ENCODE data around the gene SLC18A2.

SLC18A2 gene

DNA sequence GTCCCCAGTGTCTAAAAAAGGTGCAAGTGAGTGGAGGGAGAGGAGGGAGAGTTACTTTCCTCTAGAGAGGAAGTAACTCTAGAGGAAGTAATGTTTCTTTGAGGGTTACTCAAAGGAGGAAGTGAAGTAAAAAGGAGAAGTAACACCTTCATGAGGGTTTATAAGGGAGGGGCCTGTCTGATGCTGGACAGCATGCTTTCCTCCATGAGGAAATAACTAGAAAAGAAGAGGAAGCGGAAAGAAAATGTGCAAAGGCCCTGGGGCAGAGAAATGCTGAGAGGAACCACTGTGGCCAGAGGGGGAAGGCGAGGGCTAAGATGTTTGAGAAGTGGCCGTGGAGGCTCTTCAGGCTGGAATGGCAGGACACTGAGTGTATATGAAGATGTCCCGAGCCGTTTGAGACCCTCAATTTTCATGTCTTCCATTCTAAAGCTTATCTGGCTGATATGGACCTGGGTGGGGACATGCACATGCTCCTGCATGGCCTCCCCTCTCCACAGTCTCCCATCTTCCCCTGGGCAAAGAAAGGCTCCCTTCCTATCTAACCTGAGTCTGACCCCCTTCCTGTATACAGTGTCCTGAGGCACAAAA, 3.4 kb upstream of the SLC18A2 start:
- DNase-seq (ENCODE audit: low read depth) = no peak

DNA sequence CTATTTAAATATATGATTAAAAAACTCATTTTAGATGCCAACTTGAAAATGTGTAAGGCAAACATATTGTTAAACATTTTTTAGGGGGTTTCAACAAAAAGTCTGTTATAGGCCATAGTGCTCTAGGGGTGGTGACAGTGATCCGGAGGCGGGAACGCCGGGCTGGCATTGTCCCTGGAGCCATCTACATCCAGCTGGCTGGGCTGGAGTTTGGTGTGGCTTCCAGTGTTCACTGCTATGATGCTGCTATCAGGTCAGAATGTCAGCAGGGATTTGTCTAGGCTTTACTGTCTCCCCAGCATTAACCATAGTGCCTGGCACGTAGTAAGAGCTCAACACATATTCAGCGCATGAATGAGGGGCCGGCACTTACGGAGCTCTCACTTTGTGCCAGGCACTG, 1.9 kb upstream of the SLC18A2 start:
- no peak for DNase-seq (ENCODE audit: low read depth)

DNA sequence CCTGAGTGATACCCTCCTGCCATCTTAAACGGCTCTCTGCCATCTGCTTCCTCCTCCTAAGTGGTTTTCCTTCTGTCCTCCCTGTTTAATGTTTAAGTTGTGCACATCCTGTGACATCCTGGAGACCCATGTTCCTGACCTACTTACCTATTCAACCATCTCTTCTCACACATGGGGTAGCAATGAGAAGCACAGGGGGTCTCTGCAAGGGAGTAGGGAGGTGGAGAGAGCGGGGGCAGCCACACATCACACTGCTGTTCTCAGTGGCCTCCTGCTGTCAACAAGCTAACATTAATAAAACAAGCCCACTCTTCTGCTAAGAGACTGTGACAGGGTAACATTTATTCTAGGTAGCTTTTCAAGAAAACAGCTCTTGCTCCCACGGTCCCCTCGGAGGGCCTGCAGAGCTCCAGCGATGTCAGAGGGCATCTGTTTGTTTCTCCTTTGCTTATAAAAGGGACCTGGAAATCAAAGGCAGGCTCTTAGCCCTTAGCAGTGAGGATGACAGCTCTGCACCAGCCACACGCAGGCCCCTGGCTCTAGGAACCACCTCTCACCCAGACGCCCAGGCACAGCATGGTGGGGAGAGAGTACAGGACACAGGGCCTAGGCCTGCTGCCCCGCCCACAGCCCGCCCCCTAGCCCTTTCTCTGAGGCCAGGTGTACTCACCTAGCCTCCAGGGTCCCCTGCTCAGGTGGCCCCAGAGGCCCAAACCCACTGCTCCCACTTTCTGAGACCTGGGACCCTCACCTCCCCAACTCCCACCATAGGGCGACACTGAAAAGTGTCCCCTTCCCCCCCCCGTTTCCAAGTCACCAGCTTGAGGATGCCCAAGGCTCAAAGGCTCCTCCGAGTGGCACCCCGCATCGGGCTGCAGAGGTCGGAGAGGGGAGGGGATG, 943 bp upstream of the SLC18A2 start:
- DNase-seq (ENCODE audit: low read depth) = no peak

DNA sequence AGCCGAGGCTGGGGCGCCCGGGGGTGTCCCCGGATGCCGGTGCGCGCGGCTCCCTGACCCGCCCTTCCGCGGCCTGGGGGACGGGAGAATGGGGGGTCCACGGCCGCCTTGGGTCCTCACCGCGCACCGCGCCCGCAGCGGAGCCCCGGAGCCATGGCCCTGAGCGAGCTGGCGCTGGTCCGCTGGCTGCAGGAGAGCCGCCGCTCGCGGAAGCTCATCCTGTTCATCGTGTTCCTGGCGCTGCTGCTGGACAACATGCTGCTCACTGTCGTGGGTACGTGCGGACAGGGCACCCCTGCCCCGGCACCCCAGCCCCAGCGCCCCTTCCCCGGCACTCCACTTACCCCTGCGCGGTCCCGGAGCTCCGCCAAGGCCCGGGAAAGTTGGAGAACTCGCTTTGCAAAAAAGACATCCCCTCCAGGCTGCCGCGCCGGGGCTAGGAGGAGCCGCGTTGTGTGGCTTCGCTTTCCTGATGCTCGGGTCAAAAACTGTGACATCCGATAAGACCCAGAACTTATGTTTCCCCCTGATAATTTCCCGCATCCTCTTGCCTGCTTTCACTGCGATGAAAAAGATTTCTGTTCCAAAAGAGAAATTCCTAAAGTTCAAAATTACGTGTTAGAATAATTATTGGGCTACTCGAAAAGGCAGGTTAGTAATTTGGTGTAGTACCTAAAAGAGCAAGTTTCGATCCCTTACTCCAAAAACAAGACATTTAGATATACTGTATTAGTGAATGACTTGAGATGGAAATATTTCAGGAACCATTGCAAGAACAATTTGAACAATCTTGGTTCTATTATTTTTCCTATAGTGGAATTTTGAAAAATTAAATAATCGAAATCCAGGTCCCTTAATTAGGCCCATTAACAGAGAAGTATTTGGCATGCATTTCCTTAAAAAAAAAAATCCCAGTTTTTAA, 888 bp downstream of the SLC18A2 start:
- no peak for DNase-seq (ENCODE audit: low read depth)

DNA sequence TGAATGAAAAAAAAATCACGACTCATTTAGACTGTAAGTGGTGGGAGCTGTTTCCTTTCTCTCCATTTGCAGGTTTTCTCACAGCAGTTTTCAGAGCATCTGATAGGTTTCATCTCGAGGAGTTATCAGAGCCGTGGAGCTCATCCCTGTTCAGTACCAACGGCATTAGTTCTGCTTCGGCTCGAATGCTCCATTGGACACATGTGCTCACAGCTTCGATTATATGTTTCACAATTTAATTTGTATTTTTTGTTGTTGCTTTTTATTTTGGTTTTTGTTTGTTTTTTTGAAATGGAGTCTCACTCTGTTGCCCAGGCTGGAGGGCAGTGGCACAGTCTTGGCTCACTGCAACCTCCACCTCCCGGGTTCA, 1.5 kb downstream of the SLC18A2 start:
- no peak for DNase-seq (ENCODE audit: low read depth)

DNA sequence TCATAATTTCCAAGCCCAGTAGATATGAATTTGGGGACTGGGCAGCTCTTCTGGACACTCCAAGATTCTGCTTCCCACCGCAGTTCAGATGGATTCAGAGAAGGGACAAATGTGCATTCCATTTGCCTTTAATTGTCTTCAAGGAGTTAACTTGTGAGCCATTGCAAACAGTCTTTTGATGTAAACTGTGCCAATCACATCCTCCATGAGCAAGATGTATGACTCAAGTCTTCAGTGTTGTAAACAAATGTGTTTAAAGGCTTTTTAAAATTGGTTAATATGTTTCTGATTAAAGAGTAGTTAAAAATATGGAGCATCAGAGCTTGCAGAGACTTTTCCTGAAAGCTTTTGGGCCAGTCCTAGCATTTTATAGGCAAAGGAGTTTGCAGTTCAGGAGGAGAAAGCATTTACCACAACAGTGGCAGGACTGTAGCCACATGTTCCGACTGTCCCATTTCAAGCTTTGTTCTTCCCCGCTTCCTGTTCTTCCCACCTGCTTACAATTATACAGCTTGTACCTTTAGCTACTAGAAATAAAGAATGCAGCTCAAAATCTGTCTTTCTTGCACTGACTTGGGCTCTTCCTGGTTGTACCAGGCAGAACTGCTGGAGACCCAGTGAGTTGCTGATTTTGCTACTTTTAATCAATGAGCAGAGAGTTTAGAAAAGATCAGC, 6.2 kb downstream of the SLC18A2 start:
- no peak for DNase-seq (ENCODE audit: low read depth)

DNA sequence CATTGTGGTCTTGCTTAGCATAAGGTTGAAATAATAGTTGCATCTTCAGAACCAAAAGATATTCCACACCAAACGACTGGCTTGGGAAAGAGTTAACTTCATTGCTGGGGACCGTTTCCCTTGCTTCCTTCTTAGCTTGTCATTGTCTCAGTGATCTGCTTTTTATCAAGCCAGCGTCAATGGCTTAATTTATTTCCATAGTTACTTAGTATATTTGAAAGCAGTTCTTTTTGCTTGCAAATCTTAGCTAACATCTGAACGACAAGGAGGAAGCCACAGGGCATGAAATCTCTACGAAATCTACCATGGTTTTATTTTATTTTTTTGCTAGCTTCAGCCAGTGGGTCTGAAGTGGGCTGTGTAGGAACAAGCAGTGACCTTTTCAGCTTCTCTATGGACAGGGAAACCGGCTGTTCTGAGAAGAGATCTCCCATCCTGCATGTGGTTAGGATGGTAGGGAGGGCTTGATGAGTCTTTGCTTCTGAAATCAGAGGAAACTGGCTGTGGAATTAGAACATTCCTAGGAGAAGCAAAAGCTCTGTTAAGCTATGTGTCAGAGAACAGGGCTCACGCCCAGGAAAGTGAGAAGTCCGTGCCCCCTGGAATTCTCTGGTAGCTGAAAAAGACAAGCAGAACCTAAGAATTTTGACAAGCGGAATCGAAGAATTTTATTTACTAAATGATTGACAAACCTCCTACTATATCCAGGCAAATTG, 8.0 kb downstream of the SLC18A2 start:
- DNase-seq (ENCODE audit: low read depth) = no peak

DNA sequence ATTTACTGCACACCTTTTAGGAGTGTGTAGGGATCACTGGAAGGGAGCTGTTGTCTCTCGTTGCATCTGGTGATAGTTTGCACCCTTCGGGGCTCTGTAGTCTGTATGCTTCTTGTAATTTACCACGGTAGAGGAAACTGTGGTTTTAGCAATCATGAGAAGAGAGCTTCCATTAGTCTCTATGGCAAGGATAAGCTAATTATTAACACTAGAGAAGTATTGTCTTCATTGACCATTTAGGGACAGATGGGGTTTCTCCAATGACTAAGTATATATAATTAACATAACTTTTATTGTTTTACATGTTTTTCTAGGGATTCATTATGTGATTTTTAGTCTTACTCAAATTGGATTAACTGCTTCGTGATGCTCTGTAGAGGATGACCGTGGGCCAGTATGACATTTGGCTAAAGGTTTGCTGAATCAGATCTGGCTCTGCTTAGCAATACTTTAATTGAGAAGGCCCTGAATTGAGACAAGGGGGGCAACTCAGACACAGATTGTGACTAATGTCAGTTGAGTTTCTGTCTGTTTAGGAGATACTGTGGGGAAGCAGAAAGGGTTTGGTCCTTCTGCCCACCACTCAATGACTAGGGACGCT, 8.7 kb downstream of the SLC18A2 start:
- no peak for DNase-seq (ENCODE audit: low read depth)

DNA sequence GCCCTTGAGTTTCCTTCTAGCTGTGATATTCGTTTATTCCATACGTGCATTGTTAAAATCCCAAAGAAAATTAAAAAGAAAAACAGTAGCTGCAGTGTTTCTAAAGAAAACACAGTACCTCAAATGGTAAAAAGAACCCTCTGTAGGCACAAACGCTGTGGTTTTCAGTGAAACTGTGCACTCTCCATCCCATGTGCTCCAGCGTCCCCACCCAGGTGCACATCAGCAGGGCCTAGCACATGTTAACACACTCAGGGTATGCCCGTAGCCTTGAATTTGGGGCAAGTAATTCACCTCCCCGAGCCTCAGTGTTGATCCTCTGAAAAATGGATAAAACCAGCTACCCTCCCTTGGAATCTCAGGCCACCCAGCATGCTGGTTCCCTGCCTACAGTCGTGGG, 9.5 kb downstream of the SLC18A2 start:
- no peak for DNase-seq (ENCODE audit: low read depth)

DNA sequence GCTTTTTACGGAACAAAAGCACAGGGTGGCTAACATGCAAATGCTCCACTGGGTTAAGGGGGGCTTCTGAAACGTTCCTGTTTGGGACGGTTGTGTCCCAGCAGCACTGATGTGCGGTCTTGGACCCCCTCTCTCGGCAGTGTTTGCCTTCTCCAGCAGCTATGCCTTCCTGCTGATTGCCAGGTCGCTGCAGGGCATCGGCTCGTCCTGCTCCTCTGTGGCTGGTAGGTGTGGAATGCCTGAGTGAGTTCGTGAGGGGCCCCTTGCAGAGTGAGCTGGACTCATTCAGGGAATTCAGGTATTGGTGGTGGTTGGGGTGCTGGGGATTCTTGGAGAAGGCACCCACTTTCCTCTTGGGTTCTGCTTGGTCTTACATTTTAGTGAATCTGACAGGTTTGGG, 13.0 kb downstream of the SLC18A2 start:
- no peak for DNase-seq (ENCODE audit: low read depth)

DNA sequence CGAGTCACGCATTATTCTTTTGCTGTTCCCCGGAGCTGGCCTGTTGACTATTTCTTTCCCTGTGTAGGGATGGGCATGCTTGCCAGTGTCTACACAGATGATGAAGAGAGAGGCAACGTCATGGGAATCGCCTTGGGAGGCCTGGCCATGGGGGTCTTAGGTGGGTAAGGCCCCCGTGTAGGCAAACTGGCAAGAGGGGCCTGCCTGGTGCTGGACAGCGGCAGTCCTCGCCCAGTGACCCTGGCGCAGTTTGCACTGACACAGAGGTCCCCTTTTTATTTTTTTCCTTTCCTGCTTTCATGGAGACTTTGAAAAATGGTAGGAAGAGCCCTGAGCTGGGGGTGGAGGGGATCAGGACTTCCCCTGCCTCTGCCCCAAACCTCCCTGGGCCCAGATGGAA, 13.4 kb downstream of the SLC18A2 start:
- DNase-seq (ENCODE audit: low read depth) = no peak

DNA sequence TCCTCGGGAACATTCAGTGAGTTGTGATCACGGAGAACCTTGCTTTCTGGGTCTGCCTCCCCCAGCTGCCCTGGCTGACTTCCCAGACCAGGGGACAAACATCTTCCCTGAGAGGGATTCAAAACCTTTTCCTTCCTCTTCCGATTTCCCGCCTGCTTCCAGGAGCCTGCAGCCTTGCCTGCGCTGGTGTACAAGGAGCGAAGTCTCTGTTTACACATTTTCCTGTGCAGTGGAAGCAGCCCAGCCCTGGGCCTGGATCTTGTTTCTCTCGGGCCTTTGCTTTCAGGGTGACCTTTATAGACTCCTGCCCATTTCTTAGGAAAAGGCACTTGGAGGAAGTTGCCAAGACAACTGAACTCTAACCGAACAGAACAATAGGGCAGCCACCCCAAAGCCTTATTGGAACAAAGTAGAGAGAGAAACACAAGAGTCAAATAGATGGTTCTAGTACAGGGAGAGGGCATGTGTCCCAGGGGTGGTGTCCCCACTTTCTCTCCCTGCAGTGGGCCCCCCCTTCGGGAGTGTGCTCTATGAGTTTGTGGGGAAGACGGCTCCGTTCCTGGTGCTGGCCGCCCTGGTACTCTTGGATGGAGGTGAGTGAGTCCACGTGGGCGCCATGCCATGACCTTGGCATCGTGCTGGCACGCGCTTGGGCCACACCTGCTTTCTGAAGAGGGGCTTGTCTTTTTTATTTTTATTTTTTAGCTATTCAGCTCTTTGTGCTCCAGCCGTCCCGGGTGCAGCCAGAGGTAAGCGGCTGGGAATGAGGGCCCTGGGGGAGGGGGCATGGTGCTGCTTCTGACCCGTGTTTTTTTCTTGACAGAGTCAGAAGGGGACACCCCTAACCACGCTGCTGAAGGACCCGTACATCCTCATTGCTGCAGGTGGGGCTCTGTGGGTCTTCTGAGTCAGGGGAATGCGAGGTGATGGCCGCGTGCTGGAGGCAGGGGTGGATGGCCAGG, 14.1 kb downstream of the SLC18A2 start:
- no peak for DNase-seq (ENCODE audit: low read depth)

DNA sequence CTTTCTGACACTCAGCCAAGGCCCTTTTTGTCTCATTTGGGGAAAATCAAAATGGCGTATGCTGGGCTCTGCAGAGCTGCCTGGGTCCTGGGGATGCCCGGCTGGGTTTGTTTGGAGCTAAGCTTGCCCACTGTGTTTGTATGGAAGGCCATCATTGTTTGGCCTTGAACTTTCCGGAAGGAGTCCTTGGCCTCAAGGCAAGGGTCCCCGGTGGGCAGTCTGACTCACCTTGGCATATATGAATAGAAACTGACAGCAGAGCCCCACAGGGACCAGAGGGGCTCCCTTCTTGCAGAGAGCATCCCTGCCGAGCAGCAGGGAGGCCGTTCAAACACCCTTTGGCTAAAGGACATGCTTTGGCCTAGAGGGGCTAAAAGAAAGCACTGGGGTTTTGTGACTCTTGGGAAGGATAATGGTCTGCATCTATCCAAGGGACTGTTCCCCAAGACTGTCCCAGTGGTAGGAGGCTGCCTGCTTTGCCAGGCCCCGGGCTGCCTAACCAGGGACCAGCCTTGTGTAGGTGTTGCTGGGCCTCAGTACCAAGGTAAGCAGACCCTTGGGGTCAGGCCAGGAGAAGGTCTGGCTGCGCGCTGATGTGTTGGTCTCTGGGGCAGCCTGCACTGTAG, 15.0 kb downstream of the SLC18A2 start:
- no peak for DNase-seq (ENCODE audit: low read depth)

DNA sequence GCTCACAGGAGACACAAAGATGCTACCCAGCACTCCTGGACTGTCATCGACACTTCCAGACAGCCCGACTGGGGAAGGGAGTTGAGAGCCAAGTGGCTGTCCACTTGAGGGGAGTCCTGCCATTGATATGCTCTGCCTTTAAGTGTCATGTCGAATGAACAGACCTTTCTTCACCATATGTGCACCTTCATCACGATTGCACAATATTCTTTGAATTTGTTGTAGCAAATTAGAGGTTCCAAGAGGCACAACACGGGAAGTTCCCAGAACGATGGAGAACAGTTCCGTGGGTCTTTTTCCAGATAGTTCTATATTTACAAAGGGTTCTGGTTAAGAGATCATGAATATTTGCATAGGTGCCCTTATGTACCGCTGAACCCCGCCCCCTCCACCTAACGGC, 16.0 kb downstream of the SLC18A2 start:
- no peak for DNase-seq (ENCODE audit: low read depth)

DNA sequence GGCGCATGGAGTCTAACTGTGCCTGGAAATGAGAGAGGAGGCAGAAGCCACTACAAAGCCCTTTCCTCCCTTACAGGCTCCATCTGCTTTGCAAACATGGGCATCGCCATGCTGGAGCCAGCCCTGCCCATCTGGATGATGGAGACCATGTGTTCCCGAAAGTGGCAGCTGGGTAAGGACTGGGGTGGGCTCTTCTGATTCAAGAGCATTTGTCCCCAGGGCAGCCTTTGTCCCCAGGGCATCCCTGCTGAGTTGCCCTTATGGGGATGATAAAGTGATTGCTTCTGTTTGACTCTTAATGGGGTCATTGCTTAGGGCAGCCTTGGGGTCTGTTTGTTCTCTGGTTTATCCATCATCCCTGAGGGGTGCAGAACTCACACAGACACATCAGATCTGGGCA, 16.8 kb downstream of the SLC18A2 start:
- no peak for DNase-seq (ENCODE audit: low read depth)

DNA sequence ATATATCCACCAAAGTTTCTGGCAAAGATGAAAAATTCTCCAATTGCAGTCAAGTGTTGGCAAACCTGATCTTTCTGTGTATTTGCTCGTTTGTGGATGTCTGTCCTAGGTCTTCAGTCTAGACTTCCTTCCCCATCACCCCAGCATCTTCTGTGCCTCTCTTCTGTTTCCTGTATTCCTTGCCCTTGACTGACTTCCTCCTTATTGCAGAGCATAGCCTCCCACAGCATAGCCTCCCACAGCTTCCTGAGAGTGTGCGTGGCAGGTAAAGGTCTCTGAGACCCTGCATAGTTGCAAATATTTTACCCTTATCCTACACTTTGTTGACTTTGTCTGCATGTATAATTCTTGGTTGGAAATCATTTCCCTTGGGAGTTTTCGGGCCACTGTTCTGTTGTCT, 18.4 kb downstream of the SLC18A2 start:
- DNase-seq (ENCODE audit: low read depth) = no peak

DNA sequence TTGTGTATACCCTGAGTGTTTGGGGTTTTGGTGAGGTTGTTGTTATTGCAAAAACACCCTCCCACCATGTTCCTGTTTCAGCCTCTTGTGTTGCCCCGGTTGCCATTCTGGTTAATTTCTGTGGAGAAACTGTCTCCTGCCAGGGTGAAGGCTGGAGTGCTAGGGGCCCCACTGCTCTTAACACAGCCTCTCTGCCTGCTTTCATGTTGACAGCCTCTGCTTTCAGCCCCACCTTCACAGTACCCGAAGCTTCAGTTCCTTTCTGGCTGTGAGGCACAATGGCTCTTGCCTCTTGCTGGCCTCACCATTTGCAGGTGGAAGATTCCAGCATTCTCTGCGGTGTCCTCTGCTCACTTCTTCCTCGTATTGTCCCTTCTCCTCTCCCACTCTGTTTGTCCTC, 19.2 kb downstream of the SLC18A2 start:
- no peak for DNase-seq (ENCODE audit: low read depth)

DNA sequence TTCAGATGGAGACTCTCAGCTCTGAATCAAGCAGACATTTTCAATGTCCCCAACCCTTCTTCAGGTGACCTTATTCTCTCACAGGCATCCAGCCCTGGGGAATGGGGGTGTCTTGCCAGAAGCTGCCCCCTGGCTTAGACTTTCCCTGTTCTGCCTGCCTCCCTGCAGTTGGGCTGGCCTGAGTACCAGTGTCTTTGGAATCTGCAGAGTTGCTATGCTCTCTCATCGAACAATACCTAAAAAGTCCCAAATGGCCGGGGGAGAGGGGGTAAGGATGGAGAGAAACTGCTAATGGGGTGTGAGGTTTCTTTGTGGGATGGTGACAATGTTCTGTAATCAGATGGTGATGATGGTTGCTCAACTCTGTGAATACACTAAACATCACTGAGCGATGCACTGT, 20.6 kb downstream of the SLC18A2 start:
- no peak for DNase-seq (ENCODE audit: low read depth)

DNA sequence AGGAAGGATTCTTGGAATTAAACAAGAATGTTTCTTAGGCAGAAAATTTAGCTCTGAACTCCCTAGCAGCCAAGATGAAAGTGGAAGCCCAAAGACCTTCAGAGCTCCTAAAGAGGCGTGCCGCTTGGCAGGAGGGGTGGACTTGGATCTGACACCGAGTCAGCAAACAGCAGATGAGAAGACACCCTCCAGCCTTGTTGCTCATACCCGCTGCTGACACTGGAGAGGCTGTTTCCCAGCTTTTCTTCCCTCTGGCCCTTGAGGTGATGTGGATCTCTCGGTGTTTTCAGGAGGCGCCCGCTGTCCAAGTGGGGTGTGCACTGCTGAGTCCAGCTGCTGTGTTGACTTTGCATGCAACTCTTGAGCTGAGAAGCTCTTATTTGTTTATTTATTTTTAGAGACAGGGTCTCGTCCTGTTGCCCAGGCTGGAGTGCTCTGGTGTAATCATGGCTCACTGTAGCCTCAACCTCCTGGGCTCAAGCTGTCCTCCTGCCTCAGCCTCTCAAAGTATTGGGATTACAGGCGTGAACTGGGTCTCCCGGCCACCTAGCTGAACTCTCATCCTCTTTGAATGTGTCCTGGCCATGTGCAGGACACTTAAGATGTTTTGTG, 21.5 kb downstream of the SLC18A2 start:
- DNase-seq (ENCODE audit: low read depth) = no peak
